GM23338 (cell line): ENCODE results near the gene TXNRD1. TPM values are rescaled to one million over a fixed set of nuclear protein-coding genes. Genes with fewer than 3 reads are reported as not detected.

Experiments
- ATAC-seq: fragments of 200-7000 bp; cut with Tn5 transposase; 3 replicates; pipeline ENCODE4 v1.9.1; 2020
- DNase-seq: peaks from one replicate; pipeline ENCODE4 v3.0.0-alpha.2; 2015; ENCODE audit warnings: low spot score
- H2AFZ ChIP-seq: fragments of 200-600 bp; sonication (generic); 2 replicates; pipeline ENCODE4 v1.8.0; 2016; ENCODE audit warnings: antibody characterized with exemption, mild to moderate bottlenecking, moderate library complexity
- H3F3A ChIP-seq: fragments of 200-600 bp; sonication (generic); replicated peaks from 2 replicates; pipeline ENCODE4 v1.8.0; 2017; ENCODE audit warnings: antibody characterized with exemption, mixed run types, low read depth
- H3K27ac ChIP-seq: fragments of 200-600 bp; sonication (generic); 2 replicates; pipeline ENCODE4 v1.6.1; 2016; ENCODE audit warnings: low read depth
- H3K27me3 ChIP-seq: fragments of 200-600 bp; sonication (generic); 2 replicates; pipeline ENCODE4 v1.8.0; 2016; ENCODE audit warnings: mild to moderate bottlenecking, mixed run types, moderate library complexity; ENCODE audit not compliant: insufficient read depth
- H3K36me3 ChIP-seq: fragments of 200-600 bp; sonication (generic); 2 replicates; pipeline ENCODE4 v1.8.0; 2016; ENCODE audit warnings: mild to moderate bottlenecking; ENCODE audit not compliant: insufficient read depth
- H3K4me1 ChIP-seq: fragments of 200-600 bp; sonication (generic); 2 replicates; pipeline ENCODE4 v1.8.0; 2016; ENCODE audit warnings: mild to moderate bottlenecking, moderate library complexity; ENCODE audit not compliant: insufficient read depth
- H3K4me2 ChIP-seq: fragments of 200-600 bp; sonication (generic); 2 replicates; pipeline ENCODE4 v1.7.1; 2017; ENCODE audit warnings: mixed run types
- H3K4me3 ChIP-seq: fragments of 200-600 bp; sonication (generic); 2 replicates; pipeline ENCODE4 v1.6.1; 2016; ENCODE audit warnings: mixed run types
- H3K79me2 ChIP-seq: fragments of 200-600 bp; sonication (generic); replicated peaks from 2 replicates; pipeline ENCODE4 v1.8.0; 2017; ENCODE audit warnings: mild to moderate bottlenecking; ENCODE audit not compliant: insufficient read depth
- H3K9me2 ChIP-seq: fragments of 200-600 bp; sonication (generic); 2 replicates; pipeline ENCODE4 v1.8.0; 2017; ENCODE audit not compliant: insufficient read depth
- H4K20me1 ChIP-seq: fragments of 200-600 bp; sonication (generic); replicated peaks from 2 replicates; pipeline ENCODE4 v1.8.0; 2017; ENCODE audit warnings: mild to moderate bottlenecking; ENCODE audit not compliant: insufficient read depth
- H3K27ac Mint-ChIP-seq: 2 replicates; pipeline ENCODE4 v1.8.0; 2020; ENCODE audit warnings: inconsistent platforms, mild to moderate bottlenecking, moderate library complexity, mixed read lengths
- H3K27me3 Mint-ChIP-seq: 3 replicates; pipeline ENCODE4 v1.8.0; 2022; ENCODE audit warnings: low read depth, mild to moderate bottlenecking, moderate library complexity, mixed read lengths, inconsistent platforms; ENCODE audit not compliant: insufficient read depth, poor library complexity
- H3K36me3 Mint-ChIP-seq: 3 replicates; pipeline ENCODE4 v1.8.0; 2021; ENCODE audit warnings: low read depth, mild to moderate bottlenecking, inconsistent platforms, moderate library complexity, mixed read lengths
- H3K4me1 Mint-ChIP-seq: 3 replicates; pipeline ENCODE4 v1.8.0; 2020; ENCODE audit warnings: mild to moderate bottlenecking, inconsistent platforms, mixed read lengths
- H3K4me3 Mint-ChIP-seq: 3 replicates; pipeline ENCODE4 v1.8.0; 2021; ENCODE audit warnings: moderate library complexity, mild to moderate bottlenecking, inconsistent platforms, mixed read lengths
- H3K9me3 Mint-ChIP-seq: 3 replicates; pipeline ENCODE4 v1.8.0; 2020; ENCODE audit warnings: moderate library complexity, mild to moderate bottlenecking, inconsistent platforms, mixed read lengths
- CREB1 ChIP-seq: fragments of 250-450 bp; sonication (Bioruptor Pico); IDR thresholded peaks from 2 replicates; pipeline ENCODE4 v1.5.0; 2020; ENCODE audit warnings: low read depth, mild to moderate bottlenecking, moderate library complexity
- EZH2 ChIP-seq: fragments of 200-600 bp; sonication (generic); IDR thresholded peaks from one replicate; pipeline ENCODE4 v1.8.0; 2017; ENCODE audit warnings: antibody characterized with exemption, mild to moderate bottlenecking, low read depth; ENCODE audit not compliant: unreplicated experiment
- EZH2phosphoT487 ChIP-seq: fragments of 200-600 bp; sonication (generic); IDR thresholded peaks from one replicate; pipeline ENCODE4 v1.8.1; 2018; ENCODE audit warnings: antibody characterized with exemption; ENCODE audit not compliant: unreplicated experiment
- JUNB ChIP-seq: IDR thresholded peaks from one replicate; pipeline ENCODE4 v1.6.1; 2016; ENCODE audit warnings: antibody characterized with exemption; ENCODE audit not compliant: unreplicated experiment
- NANOG ChIP-seq: IDR thresholded peaks from 2 replicates; pipeline ENCODE4 v1.6.1; 2016; ENCODE audit warnings: antibody characterized with exemption, borderline replicate concordance
- POLR2AphosphoS5 ChIP-seq: IDR thresholded peaks from 2 replicates; pipeline ENCODE4 v1.6.1; 2016; ENCODE audit warnings: antibody characterized with exemption, low read depth
- STAT1 ChIP-seq: IDR thresholded peaks from one replicate; pipeline ENCODE4 v1.6.1; 2016; ENCODE audit warnings: antibody characterized with exemption; ENCODE audit not compliant: unreplicated experiment
- ZNF114 ChIP-seq: fragments of 250-450 bp; sonication (Bioruptor Pico); IDR thresholded peaks from 2 replicates; pipeline ENCODE4 v1.5.0; 2020; ENCODE audit warnings: mild to moderate bottlenecking, moderate library complexity
- ZNF331 ChIP-seq: fragments of 250-450 bp; sonication (Bioruptor Pico); IDR thresholded peaks from 2 replicates; pipeline ENCODE4 v1.5.0; 2020; ENCODE audit warnings: low read depth, mild to moderate bottlenecking, moderate library complexity
- polyA plus RNA-seq: library from polyadenylated mRNA; unstranded; fragments of >200 nt; fragmentation: Nextera tagmentation; extraction: Ambion mirVana; gene quantifications from 2 replicates; pipeline ENCODE4 v1.2.1, GENCODE V29; 2016
- total RNA-seq: library from RNA; depleted of rRNA; stranded (reverse); fragments of >200 nt; shearing (Covaris generic); gene quantifications from 2 replicates; pipeline ENCODE4 v1.2.3, GENCODE V29; 2014
- TF ChIP-seq, protein P1 (sequence below): IDR thresholded peaks from 2 replicates; pipeline ENCODE4 v1.6.1; 2016; ENCODE audit warnings: antibody characterized with exemption
- TF ChIP-seq, protein P2 (sequence below): fragments of 250-450 bp; sonication (Bioruptor Pico); IDR thresholded peaks from 2 replicates; pipeline ENCODE4 v1.5.0; 2020; ENCODE audit warnings: mild to moderate bottlenecking, moderate library complexity
- TF ChIP-seq, protein P3 (sequence below), 2 experiments: fragments of 200-600 bp in 1 of 2; sonication (generic) in 1 of 2; conservative IDR thresholded peaks; 2 replicates each; pipeline versions ENCODE4 v1.5.1 to v1.6.1; 2016 to 2017; ENCODE audit warnings: antibody characterized with exemption in 2 of 2, low read depth in 2 of 2, mild to moderate bottlenecking in 2 of 2, moderate library complexity in 1 of 2
- TF ChIP-seq, protein P4 (sequence below): IDR thresholded peaks from one replicate; pipeline ENCODE4 v1.6.1; 2018; ENCODE audit warnings: antibody characterized with exemption; ENCODE audit not compliant: unreplicated experiment

Gene TXNRD1
- total and polyA plus RNA-seq, 2 experiments from 2014 or later: 115 to 127 TPM

DNA sequence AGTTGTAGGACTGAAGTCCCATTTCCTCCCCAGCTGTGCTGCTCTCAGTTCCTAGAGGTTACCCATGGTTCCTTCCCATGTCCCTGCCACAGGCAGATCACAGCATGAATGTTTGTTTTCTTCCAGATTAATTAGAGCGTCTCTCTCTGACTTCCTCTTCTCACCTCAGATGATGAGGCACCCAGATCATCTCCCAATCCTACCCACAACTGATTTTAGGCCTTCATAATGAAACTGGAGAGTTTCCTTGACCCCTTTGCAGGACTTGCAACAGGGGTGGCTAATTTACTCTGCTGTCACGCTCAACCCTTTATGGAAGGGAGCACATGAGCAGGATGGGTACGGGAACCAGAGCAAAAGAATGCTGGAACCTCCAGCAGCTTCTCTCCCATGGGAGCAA, 32.1 kb upstream of the TXNRD1 start:
- Mint-ChIP-seq H3K27me3 (peaks cover 3% of the 10 kb centered on the region), H3K4me3 (no peak overlapping the region), H3K36me3 (peaks cover 19% of the 10 kb centered on the region; the same call in 2 of the 3 replicates), H3K4me1 (no peaks in the 10 kb centered on the region), H3K9me3 (peaks cover 28% of the 10 kb centered on the region), H3K27ac (no peak overlapping the region)
- H3K4me2 ChIP-seq: no peak overlapping the region
- H4K20me1 ChIP-seq: no peaks in the 10 kb centered on the region
- no peak overlapping the region for H3K27ac ChIP-seq
- ATAC-seq (no peak), DNase-seq (no peak)
- no peak for TF ChIP-seq STAT1
- TF ChIP-seq EZH2phosphoT487: no peak
- TF ChIP-seq JUNB: no peak
- TF ChIP-seq, protein P1, sequence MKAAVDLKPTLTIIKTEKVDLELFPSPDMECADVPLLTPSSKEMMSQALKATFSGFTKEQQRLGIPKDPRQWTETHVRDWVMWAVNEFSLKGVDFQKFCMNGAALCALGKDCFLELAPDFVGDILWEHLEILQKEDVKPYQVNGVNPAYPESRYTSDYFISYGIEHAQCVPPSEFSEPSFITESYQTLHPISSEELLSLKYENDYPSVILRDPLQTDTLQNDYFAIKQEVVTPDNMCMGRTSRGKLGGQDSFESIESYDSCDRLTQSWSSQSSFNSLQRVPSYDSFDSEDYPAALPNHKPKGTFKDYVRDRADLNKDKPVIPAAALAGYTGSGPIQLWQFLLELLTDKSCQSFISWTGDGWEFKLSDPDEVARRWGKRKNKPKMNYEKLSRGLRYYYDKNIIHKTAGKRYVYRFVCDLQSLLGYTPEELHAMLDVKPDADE: no peak
- no peak for TF ChIP-seq POLR2AphosphoS5
- TF ChIP-seq CREB1: no peak
- TF ChIP-seq, protein P2, sequence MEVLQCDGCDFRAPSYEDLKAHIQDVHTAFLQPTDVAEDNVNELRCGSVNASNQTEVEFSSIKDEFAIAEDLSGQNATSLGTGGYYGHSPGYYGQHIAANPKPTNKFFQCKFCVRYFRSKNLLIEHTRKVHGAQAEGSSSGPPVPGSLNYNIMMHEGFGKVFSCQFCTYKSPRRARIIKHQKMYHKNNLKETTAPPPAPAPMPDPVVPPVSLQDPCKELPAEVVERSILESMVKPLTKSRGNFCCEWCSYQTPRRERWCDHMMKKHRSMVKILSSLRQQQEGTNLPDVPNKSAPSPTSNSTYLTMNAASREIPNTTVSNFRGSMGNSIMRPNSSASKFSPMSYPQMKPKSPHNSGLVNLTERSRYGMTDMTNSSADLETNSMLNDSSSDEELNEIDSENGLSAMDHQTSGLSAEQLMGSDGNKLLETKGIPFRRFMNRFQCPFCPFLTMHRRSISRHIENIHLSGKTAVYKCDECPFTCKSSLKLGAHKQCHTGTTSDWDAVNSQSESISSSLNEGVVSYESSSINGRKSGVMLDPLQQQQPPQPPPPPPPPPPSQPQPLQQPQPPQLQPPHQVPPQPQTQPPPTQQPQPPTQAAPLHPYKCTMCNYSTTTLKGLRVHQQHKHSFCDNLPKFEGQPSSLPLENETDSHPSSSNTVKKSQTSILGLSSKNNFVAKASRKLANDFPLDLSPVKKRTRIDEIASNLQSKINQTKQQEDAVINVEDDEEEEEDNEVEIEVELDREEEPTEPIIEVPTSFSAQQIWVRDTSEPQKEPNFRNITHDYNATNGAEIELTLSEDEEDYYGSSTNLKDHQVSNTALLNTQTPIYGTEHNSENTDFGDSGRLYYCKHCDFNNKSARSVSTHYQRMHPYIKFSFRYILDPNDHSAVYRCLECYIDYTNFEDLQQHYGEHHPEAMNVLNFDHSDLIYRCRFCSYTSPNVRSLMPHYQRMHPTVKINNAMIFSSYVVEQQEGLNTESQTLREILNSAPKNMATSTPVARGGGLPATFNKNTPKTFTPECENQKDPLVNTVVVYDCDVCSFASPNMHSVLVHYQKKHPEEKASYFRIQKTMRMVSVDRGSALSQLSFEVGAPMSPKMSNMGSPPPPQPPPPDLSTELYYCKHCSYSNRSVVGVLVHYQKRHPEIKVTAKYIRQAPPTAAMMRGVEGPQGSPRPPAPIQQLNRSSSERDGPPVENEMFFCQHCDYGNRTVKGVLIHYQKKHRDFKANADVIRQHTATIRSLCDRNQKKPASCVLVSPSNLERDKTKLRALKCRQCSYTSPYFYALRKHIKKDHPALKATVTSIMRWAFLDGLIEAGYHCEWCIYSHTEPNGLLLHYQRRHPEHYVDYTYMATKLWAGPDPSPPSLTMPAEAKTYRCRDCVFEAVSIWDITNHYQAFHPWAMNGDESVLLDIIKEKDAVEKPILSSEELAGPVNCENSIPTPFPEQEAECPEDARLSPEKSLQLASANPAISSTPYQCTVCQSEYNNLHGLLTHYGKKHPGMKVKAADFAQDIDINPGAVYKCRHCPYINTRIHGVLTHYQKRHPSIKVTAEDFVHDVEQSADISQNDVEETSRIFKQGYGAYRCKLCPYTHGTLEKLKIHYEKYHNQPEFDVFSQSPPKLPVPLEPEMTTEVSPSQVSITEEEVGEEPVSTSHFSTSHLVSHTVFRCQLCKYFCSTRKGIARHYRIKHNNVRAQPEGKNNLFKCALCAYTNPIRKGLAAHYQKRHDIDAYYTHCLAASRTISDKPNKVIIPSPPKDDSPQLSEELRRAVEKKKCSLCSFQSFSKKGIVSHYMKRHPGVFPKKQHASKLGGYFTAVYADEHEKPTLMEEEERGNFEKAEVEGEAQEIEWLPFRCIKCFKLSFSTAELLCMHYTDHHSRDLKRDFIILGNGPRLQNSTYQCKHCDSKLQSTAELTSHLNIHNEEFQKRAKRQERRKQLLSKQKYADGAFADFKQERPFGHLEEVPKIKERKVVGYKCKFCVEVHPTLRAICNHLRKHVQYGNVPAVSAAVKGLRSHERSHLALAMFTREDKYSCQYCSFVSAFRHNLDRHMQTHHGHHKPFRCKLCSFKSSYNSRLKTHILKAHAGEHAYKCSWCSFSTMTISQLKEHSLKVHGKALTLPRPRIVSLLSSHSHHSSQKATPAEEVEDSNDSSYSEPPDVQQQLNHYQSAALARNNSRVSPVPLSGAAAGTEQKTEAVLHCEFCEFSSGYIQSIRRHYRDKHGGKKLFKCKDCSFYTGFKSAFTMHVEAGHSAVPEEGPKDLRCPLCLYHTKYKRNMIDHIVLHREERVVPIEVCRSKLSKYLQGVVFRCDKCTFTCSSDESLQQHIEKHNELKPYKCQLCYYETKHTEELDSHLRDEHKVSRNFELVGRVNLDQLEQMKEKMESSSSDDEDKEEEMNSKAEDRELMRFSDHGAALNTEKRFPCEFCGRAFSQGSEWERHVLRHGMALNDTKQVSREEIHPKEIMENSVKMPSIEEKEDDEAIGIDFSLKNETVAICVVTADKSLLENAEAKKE: no peak
- no peak for TF ChIP-seq EZH2
- TF ChIP-seq, protein P3, sequence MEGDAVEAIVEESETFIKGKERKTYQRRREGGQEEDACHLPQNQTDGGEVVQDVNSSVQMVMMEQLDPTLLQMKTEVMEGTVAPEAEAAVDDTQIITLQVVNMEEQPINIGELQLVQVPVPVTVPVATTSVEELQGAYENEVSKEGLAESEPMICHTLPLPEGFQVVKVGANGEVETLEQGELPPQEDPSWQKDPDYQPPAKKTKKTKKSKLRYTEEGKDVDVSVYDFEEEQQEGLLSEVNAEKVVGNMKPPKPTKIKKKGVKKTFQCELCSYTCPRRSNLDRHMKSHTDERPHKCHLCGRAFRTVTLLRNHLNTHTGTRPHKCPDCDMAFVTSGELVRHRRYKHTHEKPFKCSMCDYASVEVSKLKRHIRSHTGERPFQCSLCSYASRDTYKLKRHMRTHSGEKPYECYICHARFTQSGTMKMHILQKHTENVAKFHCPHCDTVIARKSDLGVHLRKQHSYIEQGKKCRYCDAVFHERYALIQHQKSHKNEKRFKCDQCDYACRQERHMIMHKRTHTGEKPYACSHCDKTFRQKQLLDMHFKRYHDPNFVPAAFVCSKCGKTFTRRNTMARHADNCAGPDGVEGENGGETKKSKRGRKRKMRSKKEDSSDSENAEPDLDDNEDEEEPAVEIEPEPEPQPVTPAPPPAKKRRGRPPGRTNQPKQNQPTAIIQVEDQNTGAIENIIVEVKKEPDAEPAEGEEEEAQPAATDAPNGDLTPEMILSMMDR (conservative IDR thresholded peaks at IDR 0.05; ENCODE audit: low read depth in 2 of 2): no peak
- TF ChIP-seq, protein P4, sequence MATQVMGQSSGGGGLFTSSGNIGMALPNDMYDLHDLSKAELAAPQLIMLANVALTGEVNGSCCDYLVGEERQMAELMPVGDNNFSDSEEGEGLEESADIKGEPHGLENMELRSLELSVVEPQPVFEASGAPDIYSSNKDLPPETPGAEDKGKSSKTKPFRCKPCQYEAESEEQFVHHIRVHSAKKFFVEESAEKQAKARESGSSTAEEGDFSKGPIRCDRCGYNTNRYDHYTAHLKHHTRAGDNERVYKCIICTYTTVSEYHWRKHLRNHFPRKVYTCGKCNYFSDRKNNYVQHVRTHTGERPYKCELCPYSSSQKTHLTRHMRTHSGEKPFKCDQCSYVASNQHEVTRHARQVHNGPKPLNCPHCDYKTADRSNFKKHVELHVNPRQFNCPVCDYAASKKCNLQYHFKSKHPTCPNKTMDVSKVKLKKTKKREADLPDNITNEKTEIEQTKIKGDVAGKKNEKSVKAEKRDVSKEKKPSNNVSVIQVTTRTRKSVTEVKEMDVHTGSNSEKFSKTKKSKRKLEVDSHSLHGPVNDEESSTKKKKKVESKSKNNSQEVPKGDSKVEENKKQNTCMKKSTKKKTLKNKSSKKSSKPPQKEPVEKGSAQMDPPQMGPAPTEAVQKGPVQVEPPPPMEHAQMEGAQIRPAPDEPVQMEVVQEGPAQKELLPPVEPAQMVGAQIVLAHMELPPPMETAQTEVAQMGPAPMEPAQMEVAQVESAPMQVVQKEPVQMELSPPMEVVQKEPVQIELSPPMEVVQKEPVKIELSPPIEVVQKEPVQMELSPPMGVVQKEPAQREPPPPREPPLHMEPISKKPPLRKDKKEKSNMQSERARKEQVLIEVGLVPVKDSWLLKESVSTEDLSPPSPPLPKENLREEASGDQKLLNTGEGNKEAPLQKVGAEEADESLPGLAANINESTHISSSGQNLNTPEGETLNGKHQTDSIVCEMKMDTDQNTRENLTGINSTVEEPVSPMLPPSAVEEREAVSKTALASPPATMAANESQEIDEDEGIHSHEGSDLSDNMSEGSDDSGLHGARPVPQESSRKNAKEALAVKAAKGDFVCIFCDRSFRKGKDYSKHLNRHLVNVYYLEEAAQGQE: no peak
- TF ChIP-seq ZNF331 (CRISPR knock-in tag): no peak
- no peak for TF ChIP-seq NANOG
- TF ChIP-seq ZNF114 (CRISPR knock-in tag): no peak
- H3K4me1 ChIP-seq: no peaks in the 10 kb centered on the region
- H3K4me3 ChIP-seq: no peak overlapping the region
- no peaks in the 10 kb centered on the region for H3K79me2 ChIP-seq
- no peaks in the 10 kb centered on the region; the same call in 1 of the 2 replicates for H3K9me2 ChIP-seq
- no peaks in the 10 kb centered on the region for H3K27me3 ChIP-seq
- H2AFZ ChIP-seq: no peak overlapping the region
- H3K36me3 ChIP-seq: no peaks in the 10 kb centered on the region
- no peaks in the 10 kb centered on the region for H3F3A ChIP-seq
